Measurements from ENCODE around the gene ARHGAP45. TPM values are rescaled to one million over a fixed set of nuclear protein-coding genes. Genes with fewer than 3 reads are reported as not detected.

Gene ARHGAP45
- total and polyA plus RNA-seq, 9 of the 15 experiments (the other 6 are each of a cell fraction or from before 2014, with no cell fraction given) = 0.08 to 22.1 (median 4.2) TPM

DNA sequence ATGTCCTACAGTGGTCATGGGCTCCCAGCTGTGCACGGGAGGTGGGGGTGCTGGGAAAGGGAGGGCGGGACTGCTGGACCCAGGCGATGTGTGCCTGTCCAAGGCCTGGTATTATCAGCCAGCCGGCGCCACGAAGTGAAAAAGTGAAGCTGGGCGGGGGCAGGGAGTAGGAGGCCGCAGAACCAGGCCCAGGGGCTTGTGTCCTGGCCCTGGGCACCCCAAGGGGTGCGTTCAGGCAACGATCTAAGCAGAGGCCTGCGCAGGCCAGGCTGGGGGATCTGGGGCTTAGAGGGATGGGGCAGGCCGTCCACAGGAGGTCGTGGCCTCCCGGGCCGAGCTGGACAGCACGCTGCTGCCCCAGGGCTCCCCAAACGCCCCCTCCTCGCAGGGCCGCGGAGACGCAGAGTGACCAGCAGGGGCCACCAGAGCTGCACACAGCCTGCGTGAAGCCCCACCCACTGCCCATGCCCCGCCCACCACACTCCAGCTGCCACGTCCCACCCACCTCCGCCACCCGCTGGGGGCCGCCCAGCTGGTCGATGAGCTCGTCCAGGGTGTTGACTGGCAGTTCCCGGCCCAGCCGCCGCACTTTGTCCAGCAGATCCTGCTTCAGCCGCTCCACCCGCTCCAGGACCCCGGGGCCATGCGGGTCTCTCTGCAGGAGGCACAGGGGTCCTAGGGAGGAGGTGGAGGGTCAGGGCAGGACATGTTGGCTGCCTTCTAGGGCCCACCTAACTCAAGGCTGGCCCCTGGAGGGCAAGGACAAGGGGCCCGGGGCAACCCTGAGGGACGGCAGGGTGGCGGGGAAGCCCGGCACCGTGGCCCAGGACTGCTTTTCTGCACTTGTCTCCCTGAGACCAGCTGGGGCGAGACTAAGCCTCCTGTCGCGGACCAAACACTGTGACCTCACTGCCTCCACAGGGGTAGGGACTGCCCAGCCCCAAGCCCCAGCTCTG, 46.3 kb downstream of the ARHGAP45 start (continued):
- TF ChIP-seq, protein P1, sequence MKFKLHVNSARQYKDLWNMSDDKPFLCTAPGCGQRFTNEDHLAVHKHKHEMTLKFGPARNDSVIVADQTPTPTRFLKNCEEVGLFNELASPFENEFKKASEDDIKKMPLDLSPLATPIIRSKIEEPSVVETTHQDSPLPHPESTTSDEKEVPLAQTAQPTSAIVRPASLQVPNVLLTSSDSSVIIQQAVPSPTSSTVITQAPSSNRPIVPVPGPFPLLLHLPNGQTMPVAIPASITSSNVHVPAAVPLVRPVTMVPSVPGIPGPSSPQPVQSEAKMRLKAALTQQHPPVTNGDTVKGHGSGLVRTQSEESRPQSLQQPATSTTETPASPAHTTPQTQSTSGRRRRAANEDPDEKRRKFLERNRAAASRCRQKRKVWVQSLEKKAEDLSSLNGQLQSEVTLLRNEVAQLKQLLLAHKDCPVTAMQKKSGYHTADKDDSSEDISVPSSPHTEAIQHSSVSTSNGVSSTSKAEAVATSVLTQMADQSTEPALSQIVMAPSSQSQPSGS (CRISPR knock-in tag; IDR thresholded peaks at IDR 0.05) = peak; percentile 59; the same call in 1 of the 2 replicates
- TF ChIP-seq SLC30A9 (CRISPR knock-in tag; IDR thresholded peaks at IDR 0.05) (no peak), POLR2AphosphoS5 (IDR thresholded peaks at IDR 0.05; ENCODE audit: control insufficient read depth, insufficient read depth, low read depth, low read length) (peak; percentile 59; the same call in 1 of the 2 replicates), CEBPB (tag; IDR thresholded peaks at IDR 0.05) (no peak), ARID2 (IDR thresholded peaks at IDR 0.05) (peak; percentile 42; the same call in 1 of the 2 replicates), ETV6 (IDR thresholded peaks at IDR 0.05; ENCODE audit: borderline replicate concordance in 1 of 2, low read depth in 2 of 2, low read length in 1 of 2) (no peak), ETV6 (CRISPR knock-in tag; IDR thresholded peaks at IDR 0.05; ENCODE audit: borderline replicate concordance) (0 out of 2 replicates have a peak, but pooled peaks have one; percentile 28), SETDB1 (IDR thresholded peaks at IDR 0.05; ENCODE audit: low read length) (no peak), NUFIP1 (IDR thresholded peaks at IDR 0.05; ENCODE audit: partially characterized antibody) (no peak), BCLAF1 (IDR thresholded peaks at IDR 0.05; ENCODE audit: borderline replicate concordance in 1 of 2, control insufficient read depth in 1 of 2, low read depth in 2 of 2, low read length in 1 of 2) (no peak), ZNF165 (CRISPR knock-in tag; IDR thresholded peaks at IDR 0.05; ENCODE audit: borderline replicate concordance) (no peak), PHTF2 (CRISPR knock-in tag; IDR thresholded peaks at IDR 0.05) (no peak), ZNF175 (CRISPR knock-in tag; IDR thresholded peaks at IDR 0.05; ENCODE audit: low read depth) (no peak; the same call in 1 of the 2 replicates), ZNF778 (CRISPR knock-in tag; IDR thresholded peaks at IDR 0.05) (no peak), NONO (IDR thresholded peaks at IDR 0.05; ENCODE audit: low read depth in 2 of 2, low read length in 1 of 2) (no peak)
- TF ChIP-seq, protein P2, sequence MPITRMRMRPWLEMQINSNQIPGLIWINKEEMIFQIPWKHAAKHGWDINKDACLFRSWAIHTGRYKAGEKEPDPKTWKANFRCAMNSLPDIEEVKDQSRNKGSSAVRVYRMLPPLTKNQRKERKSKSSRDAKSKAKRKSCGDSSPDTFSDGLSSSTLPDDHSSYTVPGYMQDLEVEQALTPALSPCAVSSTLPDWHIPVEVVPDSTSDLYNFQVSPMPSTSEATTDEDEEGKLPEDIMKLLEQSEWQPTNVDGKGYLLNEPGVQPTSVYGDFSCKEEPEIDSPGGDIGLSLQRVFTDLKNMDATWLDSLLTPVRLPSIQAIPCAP (CRISPR knock-in tag; IDR thresholded peaks at IDR 0.05; ENCODE audit: borderline replicate concordance) = no peak
- TF ChIP-seq, protein P3, sequence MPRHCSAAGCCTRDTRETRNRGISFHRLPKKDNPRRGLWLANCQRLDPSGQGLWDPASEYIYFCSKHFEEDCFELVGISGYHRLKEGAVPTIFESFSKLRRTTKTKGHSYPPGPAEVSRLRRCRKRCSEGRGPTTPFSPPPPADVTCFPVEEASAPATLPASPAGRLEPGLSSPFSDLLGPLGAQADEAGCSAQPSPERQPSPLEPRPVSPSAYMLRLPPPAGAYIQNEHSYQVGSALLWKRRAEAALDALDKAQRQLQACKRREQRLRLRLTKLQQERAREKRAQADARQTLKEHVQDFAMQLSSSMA (CRISPR knock-in tag; IDR thresholded peaks at IDR 0.05) = no peak
- TF ChIP-seq, protein P4, sequence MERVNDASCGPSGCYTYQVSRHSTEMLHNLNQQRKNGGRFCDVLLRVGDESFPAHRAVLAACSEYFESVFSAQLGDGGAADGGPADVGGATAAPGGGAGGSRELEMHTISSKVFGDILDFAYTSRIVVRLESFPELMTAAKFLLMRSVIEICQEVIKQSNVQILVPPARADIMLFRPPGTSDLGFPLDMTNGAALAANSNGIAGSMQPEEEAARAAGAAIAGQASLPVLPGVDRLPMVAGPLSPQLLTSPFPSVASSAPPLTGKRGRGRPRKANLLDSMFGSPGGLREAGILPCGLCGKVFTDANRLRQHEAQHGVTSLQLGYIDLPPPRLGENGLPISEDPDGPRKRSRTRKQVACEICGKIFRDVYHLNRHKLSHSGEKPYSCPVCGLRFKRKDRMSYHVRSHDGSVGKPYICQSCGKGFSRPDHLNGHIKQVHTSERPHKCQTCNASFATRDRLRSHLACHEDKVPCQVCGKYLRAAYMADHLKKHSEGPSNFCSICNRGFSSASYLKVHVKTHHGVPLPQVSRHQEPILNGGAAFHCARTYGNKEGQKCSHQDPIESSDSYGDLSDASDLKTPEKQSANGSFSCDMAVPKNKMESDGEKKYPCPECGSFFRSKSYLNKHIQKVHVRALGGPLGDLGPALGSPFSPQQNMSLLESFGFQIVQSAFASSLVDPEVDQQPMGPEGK (CRISPR knock-in tag; IDR thresholded peaks at IDR 0.05; ENCODE audit: borderline replicate concordance) = no peak
